GM18861 (cell line): ENCODE data around the gene MAGEC1.
"Not testable (repeated sequence)": the region's sequence is repeated elsewhere in the genome, so short reads cannot be mapped to it uniquely, and the experiment has no call there.

ENCODE experiments used
- ATAC-seq: cut with Tn5 transposase; IDR thresholded peaks from one replicate; pipeline ENCODE4 v1.9.1; 2021; ENCODE audit not compliant: unreplicated experiment

Gene MAGEC1

GRCh38 chrX:141903400-141904155 is at the start of gene MAGEC1:
Gene MAGEC1, plus strand, starts transcription at chrX:141903894. Its CDS starts 1,179 bp downstream, at chrX:141905073.
- no peak for ATAC-seq

GRCh38 chrX:141857479-141857878 is 46.2 kb upstream of the MAGEC1 start:
- ATAC-seq = no peak

- ATAC-seq = no peak
Observed at GRCh38 chrX:141879616-141880015, 24.1 kb upstream of the MAGEC1 start.

GRCh38 chrX:141888811-141889210 is 14.9 kb upstream of the MAGEC1 start:
- not testable (repeated sequence) for ATAC-seq

GRCh38 chrX:141894733-141895132 is 9.0 kb upstream of the MAGEC1 start:
- no peak for ATAC-seq

- ATAC-seq = no peak
Observed at GRCh38 chrX:141897690-141898089, 6.0 kb upstream of the MAGEC1 start.

- ATAC-seq = no peak
Observed at GRCh38 chrX:141902366-141902765, 1.3 kb upstream of the MAGEC1 start.

- ATAC-seq = no peak
Observed at GRCh38 chrX:141904262-141904661, 568 bp downstream of the MAGEC1 start.

- ATAC-seq = no peak
Observed at GRCh38 chrX:141917801-141918200, 14.1 kb downstream of the MAGEC1 start.

- ATAC-seq = no peak
Observed at GRCh38 chrX:141924293-141924692, 20.6 kb downstream of the MAGEC1 start.

- ATAC-seq = no peak
Observed at GRCh38 chrX:141928432-141928831, 24.7 kb downstream of the MAGEC1 start.

GRCh38 chrX:141934059-141934641 is 30.5 kb downstream of the MAGEC1 start:
- no peak for ATAC-seq

GRCh38 chrX:141935645-141936044 is 32.0 kb downstream of the MAGEC1 start:
- ATAC-seq = no peak

- no peak for ATAC-seq
Observed at GRCh38 chrX:141936080-141936479, 32.4 kb downstream of the MAGEC1 start.

GRCh38 chrX:141941234-141941633 is 37.5 kb downstream of the MAGEC1 start:
- ATAC-seq = no peak

GRCh38 chrX:141945426-141945825 is 41.7 kb downstream of the MAGEC1 start:
- no peak for ATAC-seq

GRCh38 chrX:141947350-141947749 is 43.7 kb downstream of the MAGEC1 start:
- ATAC-seq = no peak

- no peak for ATAC-seq
Observed at GRCh38 chrX:141952603-141953002, 48.9 kb downstream of the MAGEC1 start.

- ATAC-seq = no peak
Observed at GRCh38 chrX:141958675-141959074, 55.0 kb downstream of the MAGEC1 start.
